Fibroblast of peridontal ligament (primary cell): ENCODE data around the gene TMOD3.

Experiments used
- DNase-seq: peaks from one replicate; pipeline ENCODE4 v3.0.0-alpha.2; 2010; ENCODE audit errors: extremely low read depth

Gene TMOD3

DNA sequence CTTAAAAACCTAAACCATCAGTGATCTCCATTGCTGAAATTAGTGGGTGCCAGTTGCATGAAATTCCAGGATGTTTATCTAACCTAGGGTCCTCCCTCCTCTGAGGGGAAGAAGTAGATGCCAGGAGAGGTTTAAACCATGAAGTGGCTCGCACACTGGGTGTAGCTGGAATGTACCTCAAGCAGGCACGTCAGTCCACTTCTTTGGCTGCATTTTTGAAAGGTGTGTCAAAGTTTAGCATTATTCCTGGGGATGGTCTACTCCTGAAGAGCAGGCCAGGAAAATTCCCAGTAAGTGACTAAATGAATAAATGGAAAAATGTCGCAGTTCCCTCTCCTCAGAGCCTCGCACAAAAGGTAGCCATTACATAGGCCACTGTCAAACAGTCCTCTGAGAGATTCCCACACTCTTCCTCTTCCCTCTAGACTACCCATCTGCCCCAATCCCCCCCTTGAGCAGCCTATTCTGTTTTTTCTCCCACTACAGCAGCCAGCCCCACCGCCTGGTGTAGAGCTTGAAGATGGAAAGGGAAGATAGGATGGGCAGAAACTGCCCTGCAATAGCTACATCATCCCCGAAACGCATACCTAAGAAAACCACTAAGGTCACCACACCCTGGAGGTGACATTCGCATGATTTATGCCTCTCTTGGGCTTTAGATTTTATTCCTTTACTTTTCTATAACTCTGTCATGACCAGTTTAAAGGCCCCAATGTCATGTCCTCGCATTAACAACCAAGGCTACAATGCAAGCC, 655 bp upstream of the TMOD3 start:
- DNase-seq: no peak

DNA sequence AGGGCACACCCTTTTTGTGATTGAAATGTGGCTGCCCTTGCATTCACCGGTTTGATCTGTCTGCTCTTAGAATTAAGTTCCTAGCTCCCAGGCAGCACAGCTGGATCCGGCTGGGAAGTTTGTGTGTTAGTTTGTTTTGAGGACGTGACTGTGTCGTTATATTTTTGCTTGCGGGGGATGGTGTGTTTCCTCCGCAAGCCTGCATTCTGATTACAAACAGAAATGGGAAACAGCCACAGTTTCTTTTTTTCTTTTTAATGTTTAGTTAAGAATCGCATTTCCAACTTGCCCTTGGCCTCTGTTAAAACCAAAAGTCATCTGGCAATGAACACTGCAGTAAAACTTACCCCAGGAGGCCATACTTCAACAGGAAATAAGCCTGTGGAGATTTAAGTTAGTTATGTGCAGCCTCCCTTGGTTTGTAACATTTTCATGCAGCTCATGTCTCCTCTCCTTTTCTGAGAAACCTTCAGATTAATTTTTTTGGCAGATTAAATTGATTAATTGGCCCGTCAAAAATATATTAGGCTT, 888 bp downstream of the TMOD3 start:
- peak; percentile 79 for DNase-seq

DNA sequence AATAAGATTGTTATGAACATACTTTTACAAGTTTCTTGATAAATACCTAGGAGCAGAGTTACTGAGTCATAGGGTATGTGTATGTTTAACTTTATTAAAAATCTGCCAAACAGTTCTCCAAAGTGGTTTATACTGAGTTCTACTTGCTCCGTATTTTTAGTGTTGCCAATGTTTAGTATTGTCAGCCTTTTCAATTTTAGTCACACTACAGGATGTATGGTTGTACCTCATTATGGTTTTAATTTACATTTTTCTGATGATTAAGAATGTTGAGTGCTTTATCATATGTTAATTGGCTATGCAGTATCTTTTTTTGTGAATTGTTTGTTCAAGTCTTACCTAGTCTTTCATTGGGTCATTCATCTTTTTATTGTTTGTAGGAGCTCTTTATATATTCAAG, 4.3 kb downstream of the TMOD3 start:
- DNase-seq: no peak

DNA sequence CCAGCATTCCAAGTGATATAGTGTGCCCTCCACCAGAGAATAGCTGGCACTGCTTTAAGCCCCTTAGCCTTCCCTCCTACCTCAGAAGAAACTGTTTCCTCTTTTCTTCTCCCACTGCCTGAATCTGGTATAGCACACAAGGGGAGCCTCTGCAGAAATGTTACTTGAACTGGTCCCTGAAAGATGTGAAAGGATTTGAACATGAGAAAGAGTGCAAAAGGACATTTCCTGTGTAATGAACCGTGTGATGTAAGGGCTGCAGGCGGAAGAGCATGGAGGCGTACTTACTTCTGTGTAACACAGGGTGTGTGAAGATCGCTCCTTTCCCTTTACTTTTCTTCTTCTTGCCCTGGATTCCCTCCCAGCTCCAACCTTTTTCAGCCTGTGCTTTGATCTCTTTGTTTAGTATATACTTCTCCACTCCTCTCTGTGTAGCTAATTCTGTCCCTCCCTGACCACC, 8.4 kb downstream of the TMOD3 start:
- DNase-seq: no peak

DNA sequence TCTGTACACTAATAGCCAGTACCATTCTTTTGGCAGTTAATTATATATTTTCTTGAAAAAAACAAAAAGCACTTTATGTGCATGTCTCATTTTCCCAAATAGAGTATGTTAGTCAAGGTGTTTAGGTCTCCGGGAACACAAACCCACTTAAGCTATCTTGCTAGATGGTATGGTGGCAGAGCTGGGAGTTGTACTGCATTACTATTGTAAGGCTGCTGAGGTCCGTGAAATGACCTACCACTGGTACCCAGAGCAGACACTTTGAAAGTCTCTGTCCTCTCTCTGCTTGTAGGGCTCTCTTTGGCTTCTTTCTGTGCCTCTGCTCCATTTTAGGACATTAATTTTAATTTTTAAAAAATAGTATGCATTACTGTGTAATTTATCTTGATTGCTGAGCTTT, 8.8 kb downstream of the TMOD3 start:
- no peak for DNase-seq

DNA sequence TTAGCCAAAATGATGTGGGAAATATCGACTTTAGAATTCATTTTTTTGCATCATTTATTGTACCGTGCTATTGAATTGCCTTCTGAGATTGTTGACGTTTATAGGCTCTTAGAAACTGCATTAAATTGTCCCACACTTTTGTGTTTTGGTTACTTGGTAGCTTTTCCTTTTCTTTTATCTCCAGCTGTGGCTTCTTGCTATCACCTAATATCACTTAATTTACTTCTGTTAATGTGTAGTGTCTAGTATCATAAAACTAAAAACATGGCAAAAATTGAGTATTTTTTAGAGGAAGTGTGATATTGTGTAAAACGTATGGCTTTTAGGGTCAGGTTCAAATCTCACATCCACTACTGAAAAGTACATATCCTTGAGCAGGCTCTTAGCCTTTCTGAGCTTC, 11.2 kb downstream of the TMOD3 start:
- DNase-seq: no peak

DNA sequence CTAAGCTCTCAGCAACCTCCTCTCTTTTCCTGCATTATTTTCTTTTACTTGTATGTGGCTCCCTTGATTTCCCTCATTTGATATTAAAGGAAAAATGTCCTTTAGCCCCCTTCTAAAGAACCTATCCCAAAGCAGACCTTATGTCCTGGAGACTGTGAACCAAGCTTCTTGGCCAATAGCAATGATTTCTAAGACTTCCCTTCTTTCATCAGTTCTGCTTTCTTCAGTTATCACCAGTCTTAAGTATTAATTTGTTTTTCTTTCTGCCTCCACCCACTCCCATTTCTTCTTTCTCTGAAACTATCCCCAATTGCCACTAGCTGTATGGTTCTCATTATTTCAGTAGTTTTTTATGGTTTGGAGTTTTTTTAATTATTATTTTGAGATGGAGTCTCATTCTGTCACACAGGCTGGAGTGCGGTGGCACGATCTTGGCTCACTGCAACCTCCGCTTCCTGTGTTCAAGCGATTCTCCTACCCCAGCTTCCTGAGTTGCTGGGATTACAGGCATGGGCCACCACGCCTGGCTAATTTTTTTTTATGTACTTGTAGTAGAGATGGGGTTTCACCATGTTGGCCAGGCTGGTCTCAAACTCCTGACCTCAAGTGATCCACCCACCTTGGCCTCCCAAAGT, 12.1 kb downstream of the TMOD3 start:
- no peak for DNase-seq

DNA sequence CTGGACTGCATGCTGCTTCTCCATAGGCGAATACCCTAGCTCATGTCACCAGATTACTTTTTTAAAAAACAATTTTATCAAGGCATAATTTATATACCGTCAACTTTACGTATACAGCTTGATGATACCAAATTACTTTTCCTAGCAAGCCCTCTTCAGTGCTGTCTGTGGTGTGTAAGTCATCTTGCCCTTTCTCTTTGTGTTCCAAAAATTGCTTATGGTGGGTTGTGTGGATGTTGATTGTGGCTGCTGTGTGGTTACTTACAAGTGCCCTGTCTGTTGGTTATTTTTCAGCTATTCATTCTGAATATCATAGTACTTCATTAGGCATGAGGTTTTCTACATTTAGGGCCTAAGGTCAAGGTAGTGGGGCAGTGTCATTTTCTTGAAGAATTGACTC, 12.8 kb downstream of the TMOD3 start:
- no peak for DNase-seq

DNA sequence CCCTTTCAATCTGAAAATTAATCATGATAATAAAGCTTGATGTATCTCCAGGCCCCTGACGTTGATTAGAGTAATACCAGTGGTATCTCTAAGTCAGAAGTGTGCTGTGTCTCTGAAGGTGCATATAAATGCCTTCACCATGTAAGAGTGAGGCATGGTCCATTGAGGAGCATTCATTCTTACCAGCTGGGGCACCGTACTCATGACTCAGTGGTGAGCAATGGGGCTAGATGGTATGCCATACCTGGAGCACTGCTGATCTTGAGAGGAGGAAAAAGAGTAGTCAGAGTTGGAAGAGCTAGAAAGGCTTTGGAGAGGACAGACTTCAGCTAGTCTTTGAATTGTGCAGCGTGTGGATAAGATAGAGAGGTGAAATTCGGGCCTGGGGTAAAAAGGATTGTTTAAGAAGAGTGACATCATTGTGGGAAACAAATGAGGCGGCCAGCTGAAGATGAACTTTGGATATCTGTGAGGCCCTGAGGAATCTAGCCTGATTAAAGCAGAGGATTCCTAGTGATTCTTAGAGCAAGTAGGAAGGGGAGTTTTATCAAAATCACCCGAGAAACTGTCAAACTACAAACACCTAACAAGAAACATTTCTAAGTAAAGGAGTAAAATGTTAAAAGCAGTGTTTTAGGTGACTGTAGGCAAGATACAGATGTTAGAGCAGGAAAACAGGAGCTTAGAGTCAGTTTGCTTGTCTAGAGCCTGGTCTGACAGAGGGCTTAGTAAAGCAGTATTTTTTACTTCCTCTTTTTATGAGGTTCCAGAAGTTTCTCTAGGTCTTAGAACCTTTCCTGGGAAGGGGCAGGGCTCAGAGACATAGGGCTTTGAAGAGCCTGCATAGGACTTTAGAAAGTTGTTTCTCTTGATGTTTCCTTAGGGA, 13.6 kb downstream of the TMOD3 start:
- DNase-seq: no peak

DNA sequence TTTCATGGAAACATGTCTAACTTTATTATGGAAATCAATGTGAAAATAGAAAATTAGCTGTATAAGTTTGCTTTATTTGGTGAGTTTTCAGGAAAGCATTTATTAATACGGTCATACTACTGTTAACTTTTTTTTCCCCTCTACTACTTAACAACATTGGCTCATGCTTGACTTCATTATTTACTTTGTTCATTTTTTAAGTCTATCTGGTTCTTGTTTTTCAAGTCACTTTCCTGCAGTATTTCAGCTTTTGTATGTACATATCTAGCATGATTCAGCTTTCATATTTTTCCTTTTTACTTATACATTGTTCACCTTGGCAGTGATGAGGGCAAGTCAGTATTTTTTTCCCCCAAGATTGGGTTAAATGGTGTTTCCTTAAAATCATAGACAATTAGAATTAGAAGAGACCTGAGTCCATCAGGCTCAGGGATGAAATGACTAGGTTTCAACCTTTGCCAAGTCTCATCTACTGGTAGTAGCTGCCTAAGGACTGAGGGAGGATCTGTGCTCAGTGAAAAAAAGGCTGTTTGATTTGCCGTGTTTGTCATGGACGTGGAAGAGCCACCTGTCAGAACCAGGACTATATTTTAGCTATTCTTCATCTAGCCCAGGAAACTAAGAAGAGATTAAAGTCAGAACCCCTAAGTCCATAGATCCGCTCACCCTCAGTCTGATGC, 15.4 kb downstream of the TMOD3 start:
- DNase-seq: no peak

DNA sequence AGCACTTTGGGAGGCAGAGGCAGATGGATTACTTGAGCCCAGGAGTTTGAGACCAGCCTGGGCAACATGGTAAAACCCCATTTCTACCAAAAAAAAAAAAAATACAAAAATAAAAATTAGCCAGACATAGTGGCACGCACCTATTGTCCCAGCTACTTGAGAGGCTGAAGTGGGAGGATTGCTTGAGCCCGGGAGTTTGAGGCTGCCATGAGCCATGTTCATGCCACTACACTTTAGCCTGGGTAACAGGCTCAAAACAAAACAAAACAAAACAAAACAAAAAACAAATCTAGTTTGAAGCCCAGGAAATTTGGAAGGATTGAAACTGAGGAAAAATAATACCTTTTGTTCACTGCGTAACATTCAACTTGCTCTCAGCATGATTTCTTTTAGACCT, 16.6 kb downstream of the TMOD3 start:
- no peak for DNase-seq

DNA sequence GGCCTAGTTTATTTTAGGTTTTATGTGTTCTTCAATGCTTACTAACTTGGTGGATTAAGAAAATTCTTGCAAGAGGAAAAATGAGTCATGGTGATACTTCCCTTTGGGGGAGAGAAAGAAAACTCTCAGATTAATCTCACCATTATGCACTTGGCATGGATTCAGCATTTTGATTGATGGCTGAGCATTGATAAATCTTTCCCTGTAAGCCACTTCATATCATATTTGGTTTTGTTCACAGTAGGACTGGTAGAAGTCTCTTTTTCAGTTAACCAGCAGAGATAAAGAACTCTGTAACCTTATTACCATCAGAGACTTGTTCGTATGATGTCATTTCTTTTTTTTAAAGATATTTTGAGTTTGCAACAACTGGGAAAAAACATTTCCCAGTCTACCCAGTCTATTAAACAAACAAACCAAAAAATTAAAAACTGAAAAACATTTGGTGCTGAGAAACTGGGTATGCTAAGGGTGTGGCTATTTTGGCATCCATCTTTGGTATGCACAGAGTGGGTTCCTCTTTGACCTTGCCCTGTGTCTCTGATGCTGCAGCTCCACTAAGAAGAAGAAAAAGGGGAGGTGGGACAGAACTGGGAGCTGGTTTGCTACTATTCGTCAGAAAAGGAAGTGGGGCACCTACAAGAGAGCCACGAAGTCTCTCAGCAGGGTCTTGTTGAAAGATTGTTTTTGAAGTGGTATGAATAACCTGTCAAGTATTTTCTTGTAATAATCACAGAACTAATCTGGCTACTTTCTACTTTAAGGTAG, 17.2 kb downstream of the TMOD3 start:
- peak; percentile 61 for DNase-seq

DNA sequence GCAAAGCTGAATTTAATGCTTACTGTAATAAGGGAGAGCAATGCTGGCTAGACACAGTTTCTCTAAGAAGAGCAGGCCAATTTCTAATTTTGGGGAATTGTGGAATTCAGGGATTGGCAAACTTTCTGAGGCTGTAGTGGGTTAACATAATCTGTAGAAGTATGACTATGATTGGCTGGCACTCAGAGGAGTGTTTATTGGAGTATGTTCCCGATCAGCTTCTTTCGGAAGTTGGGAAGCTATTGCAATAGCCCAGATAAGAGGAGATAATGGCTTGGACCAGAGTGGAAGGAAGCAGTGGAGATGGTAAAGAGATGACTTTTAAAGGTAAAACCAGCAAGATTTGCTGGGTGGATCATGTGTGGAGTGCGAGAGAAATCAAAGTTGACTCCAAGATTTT, 19.4 kb downstream of the TMOD3 start:
- peak; percentile 79 for DNase-seq

DNA sequence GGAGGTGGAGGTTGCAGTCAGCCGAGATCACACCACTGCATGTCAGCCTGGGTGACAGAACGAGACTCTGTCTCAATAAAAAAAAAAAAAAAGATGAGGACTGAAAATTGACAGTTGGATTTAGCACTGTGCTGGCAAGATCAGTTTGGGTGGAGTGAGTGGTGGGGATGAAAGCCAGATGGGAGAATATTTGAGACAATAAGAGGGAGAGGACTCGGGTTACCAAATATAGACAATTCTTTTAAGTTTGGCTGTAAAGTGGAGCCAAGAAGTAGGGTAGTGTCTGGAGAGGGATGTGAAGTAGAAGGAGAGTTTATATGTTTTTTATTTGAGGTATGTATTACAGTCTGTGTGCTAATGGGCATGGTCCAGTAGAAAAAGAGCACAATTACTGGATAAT, 20.4 kb downstream of the TMOD3 start:
- peak; percentile 71 for DNase-seq

DNA sequence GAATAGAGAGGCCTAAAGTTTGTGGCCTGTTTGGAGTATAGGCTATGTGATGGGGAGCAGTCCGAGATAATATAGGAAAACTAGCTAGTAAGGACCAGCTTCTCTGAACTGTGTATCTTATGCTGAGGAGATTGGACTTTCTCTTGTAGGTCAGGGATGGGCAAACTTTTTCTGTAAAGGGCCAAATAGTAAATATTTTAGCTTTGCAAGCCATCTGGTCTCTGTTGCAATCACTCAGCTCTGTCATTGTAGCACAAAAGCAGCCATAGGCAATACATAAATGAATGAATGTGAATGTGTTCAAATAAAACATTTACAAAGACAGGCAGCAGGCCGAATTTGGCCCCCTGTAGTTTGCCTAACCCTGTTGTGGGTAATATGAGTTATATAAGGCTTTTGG, 24.5 kb downstream of the TMOD3 start:
- peak; percentile 68 for DNase-seq

DNA sequence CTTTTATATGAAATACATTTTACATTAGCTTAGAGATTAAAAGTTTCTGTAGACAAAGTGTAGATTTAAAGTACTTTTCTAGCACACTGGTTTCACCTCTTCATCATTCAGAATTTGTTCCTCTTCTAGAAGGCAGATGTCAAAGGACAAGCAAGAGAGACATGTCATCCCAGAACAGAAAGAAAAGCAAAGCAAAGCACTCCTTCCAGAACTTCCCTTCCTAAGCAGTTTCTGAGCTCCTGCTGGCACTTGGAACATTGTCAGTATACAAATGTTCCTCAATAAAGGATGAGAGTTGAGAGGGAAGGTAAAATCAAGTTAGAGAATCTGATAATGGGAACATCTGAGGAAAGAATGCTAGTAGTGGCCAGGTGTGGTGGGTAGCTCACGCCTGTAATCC, 26.2 kb downstream of the TMOD3 start:
- no peak for DNase-seq

DNA sequence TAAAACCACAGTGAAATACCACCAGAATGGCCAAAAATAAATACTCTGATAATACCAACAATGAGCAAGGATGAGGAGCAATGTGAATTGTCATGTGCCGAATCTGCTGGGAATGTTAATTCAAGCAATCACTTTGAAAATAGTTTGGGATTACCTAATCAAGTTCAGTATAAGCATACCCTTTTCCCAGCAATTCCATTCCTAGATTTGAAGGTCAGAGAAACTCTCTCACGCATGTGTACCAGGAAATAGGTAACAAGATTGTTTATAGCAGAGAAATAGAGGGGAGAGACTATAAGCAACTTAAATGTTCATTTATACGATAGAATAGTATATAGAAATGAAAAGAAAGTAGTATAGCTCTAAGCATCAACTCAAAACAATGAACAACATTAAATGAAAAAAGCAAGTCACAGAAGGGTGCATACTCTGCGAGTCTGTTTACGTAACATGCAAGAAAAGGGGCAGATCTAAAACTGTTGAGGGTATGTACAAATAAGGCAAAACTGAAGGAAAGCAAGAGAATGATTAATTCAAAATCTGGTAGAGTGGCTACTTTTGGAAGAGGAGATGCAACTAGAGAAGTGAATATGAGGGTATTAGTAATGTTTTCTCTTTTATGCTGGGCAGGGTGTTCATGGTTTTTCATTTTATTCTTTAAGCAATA, 27.4 kb downstream of the TMOD3 start:
- peak; percentile 47 for DNase-seq

DNA sequence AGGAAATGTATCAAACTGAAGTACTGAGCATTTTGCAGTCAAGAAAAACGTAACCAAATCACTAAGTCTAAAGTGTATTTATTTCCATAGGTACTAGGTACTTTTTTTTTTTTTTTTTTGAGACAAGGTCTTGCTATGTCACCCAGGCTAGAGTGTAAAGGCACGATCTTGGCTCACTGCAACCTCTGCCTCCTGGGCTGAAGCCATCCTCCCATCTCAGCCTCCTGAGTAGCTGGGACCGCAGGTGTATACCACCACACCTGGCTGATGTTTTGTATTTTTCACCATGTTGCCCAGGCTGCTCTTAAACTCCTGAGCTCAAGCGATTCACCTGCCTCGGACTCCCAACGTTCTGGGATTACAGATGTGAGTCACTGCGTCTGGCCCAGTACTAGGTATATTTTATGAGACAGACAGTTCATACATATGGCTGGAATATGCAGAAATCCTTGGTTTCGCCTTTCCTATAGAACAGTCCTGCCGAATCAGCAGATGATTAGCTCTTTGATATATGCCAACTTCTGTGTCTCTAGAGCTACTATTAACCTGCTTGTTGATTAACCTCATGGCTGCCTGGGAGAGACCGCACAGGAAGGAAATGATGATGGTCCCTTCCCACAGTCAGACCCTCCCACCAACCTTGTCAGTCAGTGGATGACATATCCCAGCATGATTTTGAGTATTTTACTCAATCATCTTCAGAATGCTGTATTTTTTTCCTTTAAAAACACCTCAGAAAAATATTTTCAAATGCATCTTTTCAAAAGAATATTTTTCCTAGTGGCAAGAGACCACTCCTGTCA, 32.3 kb downstream of the TMOD3 start:
- no peak for DNase-seq

DNA sequence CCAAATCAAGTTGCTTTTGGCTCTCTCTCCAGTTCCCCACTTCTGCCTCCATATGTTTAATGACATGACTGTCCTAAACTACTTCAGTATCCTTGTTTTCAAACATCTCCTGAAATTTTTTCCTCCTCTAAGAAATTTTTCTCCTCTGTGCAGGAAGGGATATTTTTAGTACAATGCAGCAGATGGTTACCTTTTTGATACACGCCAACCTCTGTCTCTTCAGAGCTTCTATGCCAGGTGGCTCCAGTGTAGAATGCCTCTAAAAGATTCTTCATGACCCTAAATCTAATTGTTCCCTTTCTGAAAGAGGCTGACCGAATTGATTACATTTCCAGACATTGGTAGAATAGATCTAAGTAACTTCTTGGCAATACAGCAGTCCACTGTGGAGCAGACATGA, 33.7 kb downstream of the TMOD3 start:
- DNase-seq: no peak
